ENCODE measurements around the gene GRWD1.

The GRWD1 gene

GRCh38 chr19:48398102-48398374, 47.7 kb upstream of the GRWD1 start:
- Histone ChIP-seq H3K27me3 (ENCODE audit: insufficient read depth, low read depth) (peaks cover 27% of the 10 kb centered on the region), H2AFZ (ENCODE audit: low read depth) (0 out of 2 replicates have a peak overlapping the region, but pooled peaks have one; percentile 34), H3K36me3 (ENCODE audit: insufficient read depth) (no peaks in the 10 kb centered on the region), H3K4me1 (ENCODE audit: low read depth, poor library complexity, severe bottlenecking) (peaks cover 47% of the 10 kb centered on the region), H3K79me2 (ENCODE audit: insufficient read depth, low read depth) (no peaks in the 10 kb centered on the region; the same call in 1 of the 2 replicates), H3K4me2 (peak overlapping the region; percentile 91), H3K27ac (peak overlapping the region; percentile 43; the same call in 1 of the 2 replicates), H4K20me1 (ENCODE audit: insufficient read depth) (no peaks in the 10 kb centered on the region), H3K4me3 (IDR thresholded peaks at IDR 0.05; ENCODE audit: insufficient read depth, low read depth, low read length) (no peak overlapping the region), H3K9ac (peak overlapping the region; percentile 64)
- TF ChIP-seq, protein P1, sequence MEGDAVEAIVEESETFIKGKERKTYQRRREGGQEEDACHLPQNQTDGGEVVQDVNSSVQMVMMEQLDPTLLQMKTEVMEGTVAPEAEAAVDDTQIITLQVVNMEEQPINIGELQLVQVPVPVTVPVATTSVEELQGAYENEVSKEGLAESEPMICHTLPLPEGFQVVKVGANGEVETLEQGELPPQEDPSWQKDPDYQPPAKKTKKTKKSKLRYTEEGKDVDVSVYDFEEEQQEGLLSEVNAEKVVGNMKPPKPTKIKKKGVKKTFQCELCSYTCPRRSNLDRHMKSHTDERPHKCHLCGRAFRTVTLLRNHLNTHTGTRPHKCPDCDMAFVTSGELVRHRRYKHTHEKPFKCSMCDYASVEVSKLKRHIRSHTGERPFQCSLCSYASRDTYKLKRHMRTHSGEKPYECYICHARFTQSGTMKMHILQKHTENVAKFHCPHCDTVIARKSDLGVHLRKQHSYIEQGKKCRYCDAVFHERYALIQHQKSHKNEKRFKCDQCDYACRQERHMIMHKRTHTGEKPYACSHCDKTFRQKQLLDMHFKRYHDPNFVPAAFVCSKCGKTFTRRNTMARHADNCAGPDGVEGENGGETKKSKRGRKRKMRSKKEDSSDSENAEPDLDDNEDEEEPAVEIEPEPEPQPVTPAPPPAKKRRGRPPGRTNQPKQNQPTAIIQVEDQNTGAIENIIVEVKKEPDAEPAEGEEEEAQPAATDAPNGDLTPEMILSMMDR (conservative IDR thresholded peaks at IDR 0.05; ENCODE audit: low read depth, low read length): no peak

GRCh38 chr19:48398375-48399235, 47.2 kb upstream of the GRWD1 start:
- 0 out of 2 replicates have a peak overlapping the region, but pooled peaks have one; percentile 34 for H2AFZ ChIP-seq (ENCODE audit: low read depth)
- peak overlapping the region; percentile 91 for H3K4me2 ChIP-seq
- H3K4me1 ChIP-seq (ENCODE audit: low read depth, poor library complexity, severe bottlenecking): peaks cover 49% of the 10 kb centered on the region
- H3K27me3 ChIP-seq (ENCODE audit: insufficient read depth, low read depth): peaks cover 22% of the 10 kb centered on the region
- peak overlapping the region; percentile 64 for H3K9ac ChIP-seq
- H3K27ac ChIP-seq: peak overlapping the region; percentile 45
- no peaks in the 10 kb centered on the region for H4K20me1 ChIP-seq (ENCODE audit: insufficient read depth)
- no peak overlapping the region for H3K4me3 ChIP-seq (IDR thresholded peaks at IDR 0.05; ENCODE audit: insufficient read depth, low read depth, low read length)
- H3K36me3 ChIP-seq (ENCODE audit: insufficient read depth): no peaks in the 10 kb centered on the region
- TF ChIP-seq, protein P1 (conservative IDR thresholded peaks at IDR 0.05; ENCODE audit: low read depth, low read length): no peak
- H3K79me2 ChIP-seq (ENCODE audit: insufficient read depth, low read depth): no peaks in the 10 kb centered on the region; the same call in 1 of the 2 replicates

DNA sequence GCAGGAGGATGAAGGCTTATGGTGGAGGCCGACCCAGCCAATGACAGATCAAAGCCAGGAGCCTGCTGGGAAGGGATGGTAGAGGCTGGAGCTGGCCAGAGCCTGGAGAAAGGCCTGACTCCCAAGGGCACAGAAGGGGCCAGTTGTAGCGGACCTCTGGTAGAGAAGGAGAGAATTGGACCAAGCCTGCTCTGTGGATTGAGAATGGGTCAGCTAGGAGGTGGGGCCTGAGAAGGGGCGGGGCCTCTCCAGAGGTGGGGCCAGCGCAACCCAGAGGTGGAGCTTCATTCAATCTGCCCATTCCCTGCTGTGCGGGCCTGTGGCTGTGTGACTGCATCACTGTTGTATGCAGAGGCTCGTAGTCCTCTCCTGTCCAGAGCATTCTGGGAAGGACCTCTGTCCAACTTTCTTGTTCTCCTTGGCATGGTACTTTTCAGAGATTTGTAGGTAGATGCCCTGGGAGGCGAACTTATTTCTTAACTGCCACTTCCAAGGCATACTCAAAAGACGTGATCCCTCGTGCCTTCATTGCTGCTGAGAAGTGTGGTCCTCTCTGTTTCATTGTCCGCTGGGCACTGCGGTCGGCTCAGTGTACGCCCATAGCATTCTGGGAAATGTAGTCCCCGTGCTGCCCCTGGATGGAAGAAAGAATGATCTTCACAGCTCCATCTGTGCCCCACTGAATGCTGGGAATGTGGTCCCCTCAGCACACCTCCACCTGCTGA, 45.6 kb upstream of the GRWD1 start:
- Histone ChIP-seq H3K79me2 (ENCODE audit: insufficient read depth, low read depth) (no peaks in the 10 kb centered on the region; the same call in 1 of the 2 replicates), H3K4me1 (ENCODE audit: low read depth, poor library complexity, severe bottlenecking) (peaks cover 45% of the 10 kb centered on the region), H3K9ac (no peak overlapping the region), H3K27me3 (ENCODE audit: insufficient read depth, low read depth) (peaks cover 8% of the 10 kb centered on the region), H4K20me1 (ENCODE audit: insufficient read depth) (no peaks in the 10 kb centered on the region), H3K4me3 (IDR thresholded peaks at IDR 0.05; ENCODE audit: insufficient read depth, low read depth, low read length) (no peak overlapping the region), H3K36me3 (ENCODE audit: insufficient read depth) (no peaks in the 10 kb centered on the region), H2AFZ (ENCODE audit: low read depth) (peak overlapping the region; percentile 62), H3K27ac (peak overlapping the region; percentile 33), H3K4me2 (peak overlapping the region; percentile 69)
- TF ChIP-seq, protein P1 (conservative IDR thresholded peaks at IDR 0.05; ENCODE audit: low read depth, low read length): no peak

DNA sequence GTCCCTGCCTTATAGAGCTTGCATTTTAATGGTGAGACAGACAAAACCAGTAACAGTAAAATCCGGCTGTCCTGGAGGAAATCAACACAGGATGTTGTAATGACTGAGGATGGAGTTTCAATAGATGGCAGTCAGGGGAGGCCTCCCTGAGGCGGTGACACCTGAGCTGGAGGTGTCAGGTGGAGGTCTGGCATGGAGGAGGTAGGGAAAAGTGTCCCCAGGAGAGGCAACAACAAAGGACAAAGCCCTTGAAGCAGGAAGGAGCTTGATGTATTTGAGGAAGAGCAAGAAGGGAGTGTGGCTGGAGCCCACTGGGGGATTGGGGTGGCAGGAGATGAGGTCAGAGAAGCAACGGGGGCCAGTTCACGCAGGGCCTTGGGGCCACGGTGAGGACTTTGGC, 44.5 kb upstream of the GRWD1 start:
- TF ChIP-seq, protein P1 (conservative IDR thresholded peaks at IDR 0.05; ENCODE audit: low read depth, low read length): no peak
- peaks cover 7% of the 10 kb centered on the region; the same call in 1 of the 2 replicates for H3K27me3 ChIP-seq (ENCODE audit: insufficient read depth, low read depth)
- no peak overlapping the region for H3K27ac ChIP-seq
- peaks cover 43% of the 10 kb centered on the region for H3K4me1 ChIP-seq (ENCODE audit: low read depth, poor library complexity, severe bottlenecking)
- no peak overlapping the region for H2AFZ ChIP-seq (ENCODE audit: low read depth)
- H3K36me3 ChIP-seq (ENCODE audit: insufficient read depth): no peaks in the 10 kb centered on the region
- no peak overlapping the region for H3K9ac ChIP-seq
- no peaks in the 10 kb centered on the region; the same call in 1 of the 2 replicates for H3K79me2 ChIP-seq (ENCODE audit: insufficient read depth, low read depth)
- H4K20me1 ChIP-seq (ENCODE audit: insufficient read depth): no peaks in the 10 kb centered on the region
- H3K4me3 ChIP-seq (IDR thresholded peaks at IDR 0.05; ENCODE audit: insufficient read depth, low read depth, low read length): no peak overlapping the region
- no peak overlapping the region for H3K4me2 ChIP-seq

Data from KMS-11 (cell line).